Astrocyte of the cerebellum (primary cell): Measurements from ENCODE around the gene TRAFD1.
"Not testable (repeated sequence)": the region's sequence is repeated elsewhere in the genome, so short reads cannot be mapped to it uniquely, and the experiment has no call there.

Experiments
- DNase-seq: peaks from one replicate; pipeline ENCODE4 v3.0.0-alpha.2; 2011; ENCODE audit warnings: low read depth
- H3K4me3 ChIP-seq: 2 replicates; pipeline ENCODE4 v1.5.1; 2011; ENCODE audit warnings: mild to moderate bottlenecking, low read depth, low read length, moderate library complexity
- CTCF ChIP-seq: IDR thresholded peaks from 2 replicates; pipeline ENCODE4 v1.5.1; 2012; ENCODE audit warnings: low read length, low read depth, moderate library complexity, mild to moderate bottlenecking; ENCODE audit errors: missing control alignments
- in situ Hi-C: cut with HindIII; loops from 2 replicates; pipeline ENCODE4 v1.10.0; 2017; ENCODE audit warnings: low sequenced_read_pairs

The TRAFD1 gene

GRCh38 chr12:112097641-112098040 lies 27.7 kb upstream of the TRAFD1 start:
- no peak for TF ChIP-seq CTCF
- no peak overlapping the region for H3K4me3 ChIP-seq
- no peak for DNase-seq
- in situ Hi-C loops = no loop called here

GRCh38 chr12:112100500-112100899 lies 24.9 kb upstream of the TRAFD1 start:
- DNase-seq, in situ Hi-C loops, H3K4me3 ChIP-seq: not testable (repeated sequence)

GRCh38 chr12:112102127-112102526 lies 23.2 kb upstream of the TRAFD1 start:
- H3K4me3 ChIP-seq = no peak overlapping the region
- no peak for TF ChIP-seq CTCF
- in situ Hi-C loops = no loop called here
- DNase-seq = no peak

- H3K4me3 ChIP-seq, in situ Hi-C loops, DNase-seq: not testable (repeated sequence)
Measured at GRCh38 chr12:112102746-112103145, 22.6 kb upstream of the TRAFD1 start.

GRCh38 chr12:112103758-112104503 lies 21.4 kb upstream of the TRAFD1 start:
- H3K4me3 ChIP-seq = no peak overlapping the region
- TF ChIP-seq CTCF = no peak
- no peak for DNase-seq
- in situ Hi-C loops = no loop called here

- in situ Hi-C loops = no loop called here
- DNase-seq = no peak
Measured at GRCh38 chr12:112105891-112106290, 19.5 kb upstream of the TRAFD1 start.

GRCh38 chr12:112107306-112108201 lies 17.8 kb upstream of the TRAFD1 start:
- in situ Hi-C loops = no loop called here
- DNase-seq = no peak
- H3K4me3 ChIP-seq = peak overlapping the region; percentile 92
- no peak for TF ChIP-seq CTCF

More at GRCh38 chr12:112105891-112106290, 19.5 kb upstream of the TRAFD1 start:
- H3K4me3 ChIP-seq = no peak overlapping the region
- TF ChIP-seq CTCF = no peak
